PC-3 (cell line): ENCODE data around the gene KCNH1. TPM values are rescaled to one million over a fixed set of nuclear protein-coding genes. Genes with fewer than 3 reads are reported as not detected.

Experiments
- ATAC-seq: fragments of 200-7000 bp; cut with Tn5 transposase; 2 replicates; pipeline ENCODE4 v1.9.1; 2020; ENCODE audit warnings: mild to moderate bottlenecking, moderate library complexity
- BruUV-seq: library from RNA; stranded (reverse); fragments of 400-500 nt; replicated peaks from 2 replicates; lab custom pipeline; 2021; lab: Mats Ljungman, UMichigan
- CTCF ChIA-PET: fragments of 300-600 bp; sonication (Branson Sonifier 250); formaldehyde crosslinking; loops from one replicate; lab custom pipeline; 2022; ENCODE audit warnings: antibody characterized with exemption; lab: Charles Lee
- POLR2A ChIA-PET: fragments of 300-600 bp; sonication (Branson Sonifier 250); formaldehyde crosslinking; loops from one replicate; lab custom pipeline; 2022; ENCODE audit warnings: antibody characterized with exemption; ENCODE audit not compliant: unreplicated experiment; lab: Charles Lee
- DNase-seq: peaks from one replicate; pipeline ENCODE4 v3.0.0-alpha.2; 2015
- H2AFZ ChIP-seq: fragments of 300-600 bp; sonication (generic); 2 replicates; pipeline ENCODE4 v1.6.0; 2016; ENCODE audit warnings: antibody characterized with exemption, low read length
- H3F3A ChIP-seq: fragments of 300-600 bp; sonication (generic); one replicate; pipeline ENCODE4 v1.6.0; 2017; ENCODE audit warnings: antibody characterized with exemption, low read length, control low read depth, mild to moderate bottlenecking; ENCODE audit not compliant: unreplicated experiment
- H3K27ac ChIP-seq: fragments of 300-600 bp; sonication (generic); 2 replicates; pipeline ENCODE4 v1.5.1; 2016; ENCODE audit warnings: mild to moderate bottlenecking, low read length
- H3K27me3 ChIP-seq: fragments of 300-600 bp; sonication (generic); 2 replicates; pipeline ENCODE4 v1.6.1; 2016; ENCODE audit warnings: low read length, mixed read lengths
- H3K36me3 ChIP-seq: fragments of 300-600 bp; sonication (generic); 2 replicates; pipeline ENCODE4 v1.6.1; 2016; ENCODE audit warnings: low read depth, mixed run types, low read length, mixed read lengths
- H3K4me1 ChIP-seq: fragments of 300-600 bp; sonication (generic); 2 replicates; pipeline ENCODE4 v1.5.1; 2016; ENCODE audit warnings: low read length; ENCODE audit not compliant: insufficient read depth
- H3K4me2 ChIP-seq: fragments of 300-600 bp; sonication (generic); 2 replicates; pipeline ENCODE4 v1.6.0; 2016; ENCODE audit warnings: low read length
- H3K4me3 ChIP-seq: fragments of 300-600 bp; sonication (generic); 2 replicates; pipeline ENCODE4 v1.5.1; 2016; ENCODE audit warnings: mild to moderate bottlenecking, low read length, mixed read lengths
- H3K79me2 ChIP-seq: fragments of 300-600 bp; sonication (generic); 2 replicates; pipeline ENCODE4 v1.6.1; 2017; ENCODE audit warnings: low read length, mixed read lengths
- H3K9ac ChIP-seq: fragments of 300-600 bp; sonication (generic); 2 replicates; pipeline ENCODE4 v1.6.0; 2016; ENCODE audit warnings: mild to moderate bottlenecking, low read length
- H3K9me2 ChIP-seq: fragments of 300-600 bp; sonication (generic); replicated peaks from 2 replicates; pipeline ENCODE4 v1.6.1; 2016; ENCODE audit warnings: mixed run types, low read length, mixed read lengths
- H3K9me3 ChIP-seq: fragments of 300-600 bp; sonication (generic); 2 replicates; pipeline ENCODE4 v1.6.1; 2016; ENCODE audit warnings: low read length, mixed read lengths
- H4K20me1 ChIP-seq: fragments of 300-600 bp; sonication (generic); 2 replicates; pipeline ENCODE4 v1.6.1; 2016; ENCODE audit warnings: low read length, mixed read lengths
- CTCF ChIP-seq: fragments of 300-600 bp; sonication (generic); conservative IDR thresholded peaks from 2 replicates; pipeline ENCODE4 v1.5.1; 2017; ENCODE audit warnings: antibody characterized with exemption, low read depth, mild to moderate bottlenecking, low read length
- EZH2 ChIP-seq: fragments of 300-600 bp; sonication (generic); IDR thresholded peaks from one replicate; pipeline ENCODE4 v1.6.1; 2017; ENCODE audit warnings: antibody characterized with exemption, mild to moderate bottlenecking, low read length; ENCODE audit not compliant: unreplicated experiment
- EZH2phosphoT487 ChIP-seq: fragments of 300-600 bp; sonication (generic); IDR thresholded peaks from 2 replicates; pipeline ENCODE4 v1.6.1; 2018; ENCODE audit warnings: mild to moderate bottlenecking, antibody characterized with exemption, low read length, borderline replicate concordance
- intact Hi-C: fragments of 100-400 bp; cut with micrococcal nuclease; formaldehyde crosslinking; loops from 2 replicates; pipeline ENCODE4 v1.9.0; 2023
- total RNA-seq: library from RNA; depleted of rRNA; stranded (reverse); fragments of >200 nt; gene quantifications from 2 replicates; pipeline ENCODE4 v1.2.3, GENCODE V29; 2014

KCNH1 gene
- total RNA-seq, 1 experiment from 2014 or later, result not detected

GRCh38 chr1:210949039-210949438 lies 184.9 kb downstream of the KCNH1 start:
- Histone ChIP-seq H2AFZ (no peak overlapping the region), H3K4me3 (no peak overlapping the region), H3K9me3 (no peaks in the 10 kb centered on the region), H3K4me1 (no peaks in the 10 kb centered on the region), H3K9ac (no peak overlapping the region), H4K20me1 (no peaks in the 10 kb centered on the region), H3K9me2 (no peaks in the 10 kb centered on the region), H3K27me3 (peaks cover 14% of the 10 kb centered on the region), H3F3A (no peaks in the 10 kb centered on the region), H3K79me2 (no peaks in the 10 kb centered on the region), H3K27ac (no peak overlapping the region), H3K36me3 (no peaks in the 10 kb centered on the region), H3K4me2 (no peak overlapping the region)
- no peak for TF ChIP-seq EZH2phosphoT487
- no peak for TF ChIP-seq CTCF
- TF ChIP-seq EZH2, result no peak
- DNase-seq (no peak), ATAC-seq (no peak)
- intact Hi-C loops, result no loop called here
- ChIA-PET CTCF (no interaction called here), POLR2A (no interaction called here)
- no TSS peak for BruUV-seq

GRCh38 chr1:210944252-210944651 lies 189.7 kb downstream of the KCNH1 start:
- H2AFZ ChIP-seq, result no peak overlapping the region
- H3K79me2 ChIP-seq, result no peaks in the 10 kb centered on the region
- no peaks in the 10 kb centered on the region for H3K9me3 ChIP-seq
- H3K9ac ChIP-seq, result no peak overlapping the region
- H3K36me3 ChIP-seq, result no peaks in the 10 kb centered on the region
- H3K9me2 ChIP-seq, result no peaks in the 10 kb centered on the region
- intact Hi-C loops, result no loop called here
- no peaks in the 10 kb centered on the region for H3K4me1 ChIP-seq
- DNase-seq (no peak), ATAC-seq (no peak)
- H3F3A ChIP-seq, result no peaks in the 10 kb centered on the region
- ChIA-PET CTCF (no interaction called here), POLR2A (no interaction called here)
- peaks cover 14% of the 10 kb centered on the region for H3K27me3 ChIP-seq
- no TSS peak for BruUV-seq
- H3K27ac ChIP-seq, result no peak overlapping the region
- H4K20me1 ChIP-seq, result no peaks in the 10 kb centered on the region
- H3K4me2 ChIP-seq, result no peak overlapping the region
- no peak overlapping the region for H3K4me3 ChIP-seq
- no peak for TF ChIP-seq CTCF
- TF ChIP-seq EZH2, result no peak
- no peak for TF ChIP-seq EZH2phosphoT487

- Histone ChIP-seq H3K4me2 (no peak overlapping the region), H3K9me3 (no peaks in the 10 kb centered on the region), H4K20me1 (no peaks in the 10 kb centered on the region), H3K4me3 (no peak overlapping the region), H3K36me3 (no peaks in the 10 kb centered on the region), H3K9ac (no peak overlapping the region), H2AFZ (no peak overlapping the region), H3K27ac (no peak overlapping the region), H3K9me2 (no peaks in the 10 kb centered on the region), H3K4me1 (no peaks in the 10 kb centered on the region), H3F3A (no peaks in the 10 kb centered on the region), H3K27me3 (peaks cover 14% of the 10 kb centered on the region), H3K79me2 (no peaks in the 10 kb centered on the region)
- intact Hi-C loops, result no loop called here
- ATAC-seq, result no peak
- BruUV-seq, result no TSS peak
- POLR2A ChIA-PET, result no interaction called here
- CTCF ChIA-PET, result no interaction called here
- DNase-seq, result no peak
- TF ChIP-seq CTCF (no peak), EZH2 (no peak), EZH2phosphoT487 (no peak)
Observed at GRCh38 chr1:210942513-210942912, 191.4 kb downstream of the KCNH1 start.
